CD4-positive, alpha-beta T cell treated with Interleukin-17A for 1 hour (primary cell): Measurements from ENCODE around the gene TKTL1.
"Not testable (repeated sequence)": the region's sequence is repeated elsewhere in the genome, so short reads cannot be mapped to it uniquely, and the experiment has no call there.

ENCODE experiments used
- DNase-seq: peaks from one replicate; pipeline ENCODE4 v3.0.0-alpha.2; 2020

The TKTL1 gene

DNA sequence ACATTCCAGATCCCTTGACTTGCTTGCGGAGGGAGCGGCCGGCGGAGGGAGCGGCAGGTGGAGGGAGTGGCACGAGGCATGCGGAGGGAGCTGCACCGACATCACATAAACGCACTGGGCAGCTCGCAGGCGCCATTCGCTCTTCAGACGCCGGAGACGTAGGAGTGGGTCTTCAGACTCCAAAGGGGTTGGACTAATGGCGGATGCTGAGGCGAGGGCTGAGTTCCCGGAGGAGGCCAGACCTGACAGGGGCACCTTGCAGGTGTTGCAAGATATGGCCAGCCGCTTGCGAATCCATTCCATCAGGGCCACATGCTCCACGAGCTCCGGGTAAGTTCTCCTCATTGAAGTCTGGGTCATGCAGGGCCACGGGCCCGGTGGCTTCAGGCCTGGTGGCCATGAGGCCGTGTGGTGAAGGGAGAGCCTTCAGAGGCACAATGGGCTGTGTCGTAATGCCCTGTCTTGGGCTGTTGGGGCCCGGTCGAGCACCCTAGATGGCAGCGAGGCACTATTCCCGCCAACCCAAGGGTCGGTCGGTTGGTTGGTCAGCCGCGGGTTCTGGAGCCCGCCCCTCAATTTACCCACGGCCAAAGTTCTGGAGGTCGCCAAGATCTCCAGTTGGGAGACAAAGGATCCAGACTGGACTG lies at the start of gene TKTL1:
TKTL1 (plus strand) TSS at position 132 of the 647 bp plus-strand sequence; CDS start at position 197, 65 bp downstream.
- DNase-seq: no peak

DNA sequence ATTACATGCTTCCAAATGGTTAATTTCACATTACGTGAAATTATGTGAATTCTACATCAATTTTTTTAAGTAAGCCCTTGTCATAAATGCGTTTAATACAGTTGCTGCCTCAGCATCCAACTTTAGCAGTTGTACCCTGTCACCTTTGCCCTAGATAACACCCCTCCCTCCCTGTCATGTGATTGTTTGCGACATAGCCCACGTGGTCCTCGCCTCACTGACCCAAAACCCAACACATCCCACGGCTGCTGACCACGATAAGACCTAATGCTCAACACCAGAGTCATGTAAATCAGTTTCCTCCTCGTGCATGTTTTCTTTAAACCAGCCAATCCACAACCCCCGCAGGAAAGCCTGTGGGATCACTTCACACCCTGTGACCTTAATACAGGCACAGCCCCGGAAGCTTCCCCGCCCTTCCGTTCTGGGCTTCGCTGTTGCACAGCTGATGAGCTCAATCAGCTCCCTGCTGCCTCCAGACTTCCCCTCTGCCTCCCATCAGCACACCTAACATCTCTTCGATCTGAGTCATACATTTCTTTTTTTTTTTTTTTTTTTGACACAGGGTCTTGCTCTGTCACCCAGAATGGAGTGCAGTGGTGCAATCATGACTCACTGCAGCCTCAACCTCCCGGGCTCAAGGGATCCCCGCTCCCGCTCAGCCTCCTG lies 48.1 kb upstream of the TKTL1 start:
- not testable (repeated sequence) for DNase-seq

GRCh38 chrX:154248076-154248475 lies 47.5 kb upstream of the TKTL1 start:
- not testable (repeated sequence) for DNase-seq

DNA sequence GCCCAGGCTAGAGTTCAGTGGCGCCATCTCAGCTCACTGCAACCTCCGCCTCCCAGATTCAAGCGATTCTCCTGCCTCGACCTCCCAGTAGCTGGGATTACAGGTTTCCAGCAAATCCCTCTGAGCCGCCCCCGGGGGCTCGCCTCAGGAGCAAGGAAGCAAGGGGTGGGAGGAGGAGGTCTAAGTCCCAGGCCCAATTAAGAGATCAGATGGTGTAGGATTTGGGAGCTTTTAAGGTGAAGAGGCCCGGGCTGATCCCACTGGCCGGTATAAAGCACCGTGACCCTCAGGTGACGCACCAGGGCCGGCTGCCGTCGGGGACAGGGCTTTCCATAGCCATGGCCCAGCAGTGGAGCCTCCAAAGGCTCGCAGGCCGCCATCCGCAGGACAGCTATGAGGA lies 38.3 kb upstream of the TKTL1 start, which contains the start of gene OPN1MW3:
OPN1MW3 (plus strand) TSS at position 301 of the 400 bp plus-strand sequence; CDS start at position 339, 38 bp downstream.
- DNase-seq: not testable (repeated sequence)

GRCh38 chrX:154258711-154259110 lies 36.9 kb upstream of the TKTL1 start:
- DNase-seq: not testable (repeated sequence)

- not testable (repeated sequence) for DNase-seq
Measured at GRCh38 chrX:154263072-154263471, 32.5 kb upstream of the TKTL1 start.

- not testable (repeated sequence) for DNase-seq
Measured at GRCh38 chrX:154269245-154269644, 26.4 kb upstream of the TKTL1 start.

DNA sequence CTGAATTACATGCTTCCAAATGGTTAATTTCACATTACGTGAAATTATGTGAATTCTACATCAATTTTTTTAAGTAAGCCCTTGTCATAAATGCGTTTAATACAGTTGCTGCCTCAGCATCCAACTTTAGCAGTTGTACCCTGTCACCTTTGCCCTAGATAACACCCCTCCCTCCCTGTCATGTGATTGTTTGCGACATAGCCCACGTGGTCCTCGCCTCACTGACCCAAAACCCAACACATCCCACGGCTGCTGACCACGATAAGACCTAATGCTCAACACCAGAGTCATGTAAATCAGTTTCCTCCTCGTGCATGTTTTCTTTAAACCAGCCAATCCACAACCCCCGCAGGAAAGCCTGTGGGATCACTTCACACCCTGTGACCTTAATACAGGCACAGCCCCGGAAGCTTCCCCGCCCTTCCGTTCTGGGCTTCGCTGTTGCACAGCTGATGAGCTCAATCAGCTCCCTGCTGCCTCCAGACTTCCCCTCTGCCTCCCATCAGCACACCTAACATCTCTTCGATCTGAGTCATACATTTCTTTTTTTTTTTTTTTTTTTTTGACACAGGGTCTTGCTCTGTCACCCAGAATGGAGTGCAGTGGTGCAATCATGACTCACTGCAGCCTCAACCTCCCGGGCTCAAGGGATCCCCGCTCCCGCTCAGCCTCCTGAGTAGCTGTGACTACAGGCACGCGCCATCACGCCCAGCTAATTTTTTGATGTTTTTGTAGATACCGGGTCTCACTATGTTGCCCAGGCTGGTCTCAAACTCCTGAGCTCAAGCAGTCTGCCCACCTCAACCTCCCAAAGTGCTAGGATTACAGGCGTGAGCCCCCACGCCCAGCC lies 10.9 kb upstream of the TKTL1 start:
- not testable (repeated sequence) for DNase-seq

GRCh38 chrX:154286406-154286805 lies 9.2 kb upstream of the TKTL1 start:
- DNase-seq: not testable (repeated sequence)

- DNase-seq: no peak
Measured at GRCh38 chrX:154294791-154295574, 612 bp upstream of the TKTL1 start, which contains the start of gene TEX28. TEX28 (minus strand) TSS chrX:154295124; CDS start chrX:154292117, 3,007 bp downstream.

DNA sequence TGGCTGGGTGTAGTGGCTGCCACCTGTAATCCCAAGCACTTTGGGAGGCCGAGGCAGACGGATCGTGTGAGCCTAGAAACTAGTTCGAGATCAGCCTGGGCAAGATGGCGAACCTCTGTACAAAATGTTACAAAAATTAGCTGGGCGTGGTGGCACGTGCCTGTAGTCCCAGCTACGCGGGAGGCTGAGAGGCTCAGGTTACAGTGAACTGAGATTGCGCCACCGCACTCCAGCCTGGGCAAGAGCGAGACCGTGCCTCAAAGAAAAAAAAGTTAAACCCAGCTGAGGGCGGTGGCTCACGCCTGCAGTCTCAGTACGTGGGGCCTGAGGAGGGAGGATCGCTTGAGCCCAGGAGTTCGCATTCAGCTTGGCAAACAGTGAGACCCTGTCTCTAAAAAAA lies 1.1 kb downstream of the TKTL1 start:
- no peak for DNase-seq

- no peak for DNase-seq
Measured at GRCh38 chrX:154298312-154298711, 2.7 kb downstream of the TKTL1 start.

GRCh38 chrX:154300816-154301215 lies 5.2 kb downstream of the TKTL1 start:
- no peak for DNase-seq

- DNase-seq: not testable (repeated sequence)
Measured at GRCh38 chrX:154302998-154303397, 7.4 kb downstream of the TKTL1 start.

GRCh38 chrX:154303476-154303875 lies 7.9 kb downstream of the TKTL1 start:
- DNase-seq: no peak

GRCh38 chrX:154304846-154305245 lies 9.3 kb downstream of the TKTL1 start:
- no peak for DNase-seq

- no peak for DNase-seq
Measured at GRCh38 chrX:154305541-154306205, 10.1 kb downstream of the TKTL1 start.

DNA sequence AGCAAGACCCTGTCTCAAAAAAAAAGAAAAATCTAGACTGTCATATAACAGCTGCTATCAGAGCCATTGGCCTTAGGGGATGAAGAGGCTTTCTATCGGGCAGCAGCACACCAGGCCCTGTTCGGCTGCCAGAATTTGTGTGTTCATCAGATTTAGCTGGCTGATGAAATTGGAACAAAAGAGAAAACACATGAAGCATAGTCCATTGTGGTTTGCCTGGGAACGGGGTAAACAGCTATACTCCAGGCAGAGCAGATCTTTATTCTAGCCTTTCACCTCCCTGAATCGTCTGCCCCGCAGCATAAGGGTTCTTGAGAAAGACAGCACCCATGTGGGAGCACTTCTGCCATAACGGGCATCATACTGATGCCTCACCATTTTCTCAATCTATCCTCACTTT lies 11.6 kb downstream of the TKTL1 start:
- DNase-seq: no peak

DNA sequence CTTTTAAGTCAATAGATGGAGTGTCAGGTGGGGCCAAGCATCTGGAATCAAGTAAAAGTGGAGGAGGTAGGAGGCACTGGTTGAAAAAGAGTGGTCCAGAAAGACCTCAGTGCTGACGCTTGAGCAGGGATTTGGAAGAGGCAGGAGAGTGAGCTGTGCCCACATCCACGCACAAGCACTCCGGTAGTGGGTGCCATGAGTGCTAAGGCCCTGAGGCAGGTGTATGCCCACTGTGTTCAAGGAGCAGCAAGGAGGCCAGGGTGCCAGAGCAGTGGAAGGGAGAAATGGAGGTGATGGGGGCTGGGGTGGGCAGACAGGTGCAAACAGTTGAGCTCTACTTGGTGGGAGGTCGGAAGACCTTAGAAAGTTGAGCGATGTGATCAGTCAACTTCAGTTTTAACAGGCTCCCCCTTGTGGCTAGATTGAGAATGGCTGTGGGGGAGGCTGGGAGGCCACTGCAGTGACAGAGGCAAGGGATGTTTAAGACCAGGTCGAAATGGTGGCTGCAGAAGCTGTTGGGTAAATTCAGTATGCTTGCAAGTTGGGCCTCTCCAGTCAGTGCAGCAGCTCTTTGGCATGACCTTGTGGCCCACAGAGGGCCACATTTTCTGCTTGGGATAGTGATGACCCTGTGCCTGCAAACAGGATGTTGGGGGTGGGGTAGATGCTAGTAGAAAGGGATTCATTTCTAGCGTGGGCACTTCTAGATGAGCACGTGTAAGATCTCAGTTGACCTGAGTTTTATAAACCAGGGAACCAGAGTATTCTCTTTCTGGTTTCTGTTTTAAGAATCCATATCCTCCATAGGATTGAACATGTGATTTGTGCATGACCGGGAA lies 12.7 kb downstream of the TKTL1 start:
- peak; percentile 84 for DNase-seq

- DNase-seq: no peak
Measured at GRCh38 chrX:154309041-154309775, 13.6 kb downstream of the TKTL1 start.
